Measurements from ENCODE around the gene CKAP2L. TPM values are rescaled to one million over a fixed set of nuclear protein-coding genes. Genes with fewer than 3 reads are reported as not detected.

The CKAP2L gene
- total and polyA plus RNA-seq, 11 donors = 0.06 to 4.5 (median 0.29) TPM; not detected in 4

DNA sequence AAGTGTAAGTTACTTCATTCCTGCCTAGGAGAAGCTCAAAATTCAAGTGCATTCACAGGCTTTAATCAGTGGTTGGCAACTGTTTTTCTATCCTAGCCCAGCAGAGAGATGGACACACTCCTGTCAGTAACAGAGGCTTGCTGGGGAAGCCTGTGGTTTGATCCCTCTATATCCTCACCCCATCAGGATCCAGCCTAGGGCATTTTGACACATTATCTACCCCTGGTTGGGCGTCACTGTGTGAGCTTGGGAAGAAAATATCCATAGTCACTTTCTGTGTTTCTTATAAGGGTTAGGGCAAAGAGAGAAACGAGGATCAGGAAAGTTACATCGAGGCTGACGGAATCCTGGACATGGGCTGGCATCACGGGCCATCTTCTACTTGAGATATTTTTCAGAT is 33.6 kb downstream of the CKAP2L start:
- peaks cover 0 to 20% (median 1%) of the 10 kb centered on the region in 12 donors for H3K4me1 ChIP-seq
- TF ChIP-seq POLR2A (IDR thresholded peaks at IDR 0.05) (no peak), CTCF (IDR thresholded peaks at IDR 0.05) (no peak)
- peaks cover 0 to 16% (median 0%) of the 10 kb centered on the region in 9 donors for H3K27me3 ChIP-seq
- no peak for ATAC-seq
- intact Hi-C loops (cut with DNase I) = loop anchor here in 1 of 10 donors (5.0 kb wide), 1 partner anchor 113 kb away; no protein-coding TSS in a partner anchor
- H3K36me3 ChIP-seq = no peaks in the 10 kb centered on the region
- H3K27ac ChIP-seq = no peak overlapping the region
- no peak overlapping the region for H3K4me3 ChIP-seq
- no peak for DNase-seq
- 81 to 86% (median 85%) methylated on average over 5 of the region's 5 CpGs for WGBS, 4 donors
- H3K9me3 ChIP-seq = no peaks in the 10 kb centered on the region

- 75 to 87% (median 80%) methylated on average over 8 of the region's 8 CpGs for WGBS, 4 donors
- no peak for TF ChIP-seq CTCF (IDR thresholded peaks at IDR 0.05)
- TF ChIP-seq POLR2A (IDR thresholded peaks at IDR 0.05) = no peak
- ATAC-seq = no peak
- intact Hi-C loops (cut with DNase I) = loop anchor here in 1 of 10 donors (5.0 kb wide), 1 partner anchor 113 kb away; no protein-coding TSS in a partner anchor
- Histone ChIP-seq H3K27me3 (peaks cover 0 to 16% (median 0%) of the 10 kb centered on the region in 9 donors), H3K27ac (no peak overlapping the region), H3K4me3 (no peak overlapping the region), H3K9me3 (no peaks in the 10 kb centered on the region), H3K4me1 (peaks cover 0 to 20% (median 1%) of the 10 kb centered on the region in 12 donors), H3K36me3 (no peaks in the 10 kb centered on the region)
- no peak for DNase-seq
These were observed 34.2 kb downstream of the CKAP2L start for GRCh38 chr2:112730216-112730615.

- H3K4me3 ChIP-seq = no peak overlapping the region
- peaks cover 0 to 20% (median 1%) of the 10 kb centered on the region in 12 donors for H3K4me1 ChIP-seq
- no peaks in the 10 kb centered on the region for H3K36me3 ChIP-seq
- no peak overlapping the region for H3K27ac ChIP-seq
- TF ChIP-seq CTCF (IDR thresholded peaks at IDR 0.05) (no peak), POLR2A (IDR thresholded peaks at IDR 0.05) (no peak)
- intact Hi-C loops (cut with DNase I) = loop anchor here in 3 of 10 donors (5.0 kb wide), 3 partner anchors 101 to 126 kb away; no protein-coding TSS in a partner anchor
- H3K27me3 ChIP-seq = peaks cover 0 to 16% (median 0%) of the 10 kb centered on the region in 9 donors
- DNase-seq = no peak
- H3K9me3 ChIP-seq = no peaks in the 10 kb centered on the region
- no peak for ATAC-seq
- 47 to 50% (median 48%) methylated on average over 11 of the region's 11 CpGs for WGBS, 4 donors
These were observed 35.8 kb downstream of the CKAP2L start for GRCh38 chr2:112728378-112729175.

- intact Hi-C loops (cut with DNase I) = loop anchor here in 3 of 10 donors (5.0 kb wide), 3 partner anchors 101 to 126 kb away; no protein-coding TSS in a partner anchor
These were observed 36.4 kb downstream of the CKAP2L start for GRCh38 chr2:112728029-112728362.

More at GRCh38 chr2:112728029-112728362, 36.4 kb downstream of the CKAP2L start:
- Histone ChIP-seq H3K4me3 (no peak overlapping the region), H3K9me3 (no peaks in the 10 kb centered on the region), H3K4me1 (peaks cover 0 to 20% (median 1%) of the 10 kb centered on the region in 12 donors), H3K27ac (no peak overlapping the region), H3K27me3 (peaks cover 0 to 16% (median 0%) of the 10 kb centered on the region in 9 donors), H3K36me3 (no peaks in the 10 kb centered on the region)
- ATAC-seq (no peak), DNase-seq (no peak)
- TF ChIP-seq CTCF (IDR thresholded peaks at IDR 0.05) (no peak), POLR2A (IDR thresholded peaks at IDR 0.05) (no peak)
- 45 to 52% (median 47%) methylated on average over 4 of the region's 4 CpGs for WGBS, 4 donors

Measured in heart left ventricle (tissue), 16 donors.